H9 (cell line): ENCODE results near the gene RIMOC1. TPM values are rescaled to one million over a fixed set of nuclear protein-coding genes. Genes with fewer than 3 reads are reported as not detected.

ENCODE experiments used
- DNase-seq: peaks from one replicate; pipeline ENCODE4 v3.0.0-alpha.2; 2017
- H2AFZ ChIP-seq: one replicate; pipeline ENCODE4 v1.6.1; 2013; ENCODE audit warnings: mild to moderate bottlenecking, low read length, control low read depth, moderate library complexity
- H2AK5ac ChIP-seq: 2 replicates; pipeline ENCODE4 v1.6.1; 2013; ENCODE audit warnings: low read length, control low read depth, mixed read lengths; ENCODE audit not compliant: insufficient read length
- H2BK120ac ChIP-seq: one replicate; pipeline ENCODE4 v1.6.1; 2013; ENCODE audit warnings: low read depth, mild to moderate bottlenecking, low read length, control low read depth, inconsistent platforms; ENCODE audit not compliant: poor library complexity, severe bottlenecking
- H2BK12ac ChIP-seq: 2 replicates; pipeline ENCODE4 v1.6.1; 2013; ENCODE audit warnings: low read length, control low read depth, mixed read lengths, low read depth; ENCODE audit not compliant: insufficient read length
- H2BK15ac ChIP-seq: 2 replicates; pipeline ENCODE4 v1.6.1; 2013; ENCODE audit warnings: low read depth, low read length, control low read depth
- H2BK20ac ChIP-seq: one replicate; pipeline ENCODE4 v1.6.1; 2013; ENCODE audit warnings: low read depth, mild to moderate bottlenecking, low read length, control low read depth, inconsistent platforms; ENCODE audit not compliant: poor library complexity, severe bottlenecking
- H2BK5ac ChIP-seq: 2 replicates; pipeline ENCODE4 v1.6.1; 2013; ENCODE audit warnings: low read length, control low read depth, mixed read lengths; ENCODE audit not compliant: insufficient read length
- H3K14ac ChIP-seq: 2 replicates; pipeline ENCODE4 v1.6.1; 2013; ENCODE audit warnings: low read length, control low read depth; ENCODE audit not compliant: insufficient read depth
- H3K18ac ChIP-seq: 2 replicates; pipeline ENCODE4 v1.6.1; 2013; ENCODE audit warnings: low read depth, mild to moderate bottlenecking, mixed read lengths, low read length, control low read depth; ENCODE audit not compliant: insufficient read length
- H3K23ac ChIP-seq: 2 replicates; pipeline ENCODE4 v1.6.1; 2013; ENCODE audit warnings: low read length, control low read depth, mixed read lengths, low read depth; ENCODE audit not compliant: insufficient read length
- H3K23me2 ChIP-seq: 2 replicates; pipeline ENCODE4 v1.6.1; 2013; ENCODE audit warnings: low read depth, mild to moderate bottlenecking, mixed read lengths, low read length, control low read depth; ENCODE audit not compliant: insufficient read length, poor library complexity, severe bottlenecking
- H3K27ac ChIP-seq: 2 replicates; pipeline ENCODE4 v1.5.1; 2013; ENCODE audit warnings: low read length, control low read depth, mixed read lengths, low read depth; ENCODE audit not compliant: insufficient read length
- H3K27me3 ChIP-seq: 2 replicates; pipeline ENCODE4 v1.6.1; 2013; ENCODE audit warnings: low read length, control low read depth, inconsistent platforms; ENCODE audit not compliant: insufficient read depth
- H3K4ac ChIP-seq: 2 replicates; pipeline ENCODE4 v1.6.1; 2013; ENCODE audit warnings: low read depth, mild to moderate bottlenecking, control low read depth, inconsistent platforms, low read length, moderate library complexity
- H3K4me1 ChIP-seq: 2 replicates; pipeline ENCODE4 v1.6.1; 2013; ENCODE audit warnings: low read length, control low read depth, inconsistent platforms; ENCODE audit not compliant: insufficient read depth
- H3K4me2 ChIP-seq: 2 replicates; pipeline ENCODE4 v1.6.1; 2013; ENCODE audit warnings: low read length, control low read depth, mixed read lengths; ENCODE audit not compliant: insufficient read length, insufficient read depth
- H3K56ac ChIP-seq: 2 replicates; pipeline ENCODE4 v1.6.1; 2013; ENCODE audit warnings: low read depth, mild to moderate bottlenecking, mixed read lengths, low read length, control low read depth; ENCODE audit not compliant: insufficient read length
- H3K79me1 ChIP-seq: 2 replicates; pipeline ENCODE4 v1.6.1; 2013; ENCODE audit warnings: low read depth, mild to moderate bottlenecking, moderate library complexity, low read length, control low read depth, inconsistent platforms; ENCODE audit not compliant: insufficient read depth, poor library complexity, severe bottlenecking
- H3K79me2 ChIP-seq: 2 replicates; pipeline ENCODE4 v1.6.1; 2013; ENCODE audit warnings: low read length, control low read depth, inconsistent platforms; ENCODE audit not compliant: insufficient read depth
- H3K9ac ChIP-seq: 2 replicates; pipeline ENCODE4 v1.6.1; 2013; ENCODE audit warnings: low read length, control low read depth, mixed read lengths; ENCODE audit not compliant: insufficient read length; ENCODE audit errors: extremely low read depth
- H3K9me3 ChIP-seq: one replicate; pipeline ENCODE4 v1.6.1; 2013; ENCODE audit warnings: low read depth, low read length, inconsistent platforms; ENCODE audit not compliant: control insufficient read depth
- H3T11ph ChIP-seq: one replicate; pipeline ENCODE4 v1.6.1; 2013; ENCODE audit warnings: mild to moderate bottlenecking, low read length, control low read depth, inconsistent platforms
- H4K20me1 ChIP-seq: one replicate; pipeline ENCODE4 v1.6.1; 2013; ENCODE audit not compliant: control insufficient read depth, insufficient read length, insufficient read depth
- H4K5ac ChIP-seq: 2 replicates; pipeline ENCODE4 v1.6.1; 2013; ENCODE audit warnings: low read depth, mild to moderate bottlenecking, mixed read lengths, low read length, control low read depth; ENCODE audit not compliant: insufficient read length
- H4K8ac ChIP-seq: replicated peaks from 2 replicates; pipeline ENCODE4 v1.6.1; 2013; ENCODE audit warnings: low read length, control low read depth, mixed read lengths, low read depth; ENCODE audit not compliant: insufficient read length
- H4K91ac ChIP-seq: 2 replicates; pipeline ENCODE4 v1.6.1; 2013; ENCODE audit warnings: low read depth, mild to moderate bottlenecking, moderate library complexity, mixed read lengths, low read length, control low read depth; ENCODE audit not compliant: insufficient read length
- H3K27ac Mint-ChIP-seq, 3 experiments: 2 replicates in 2 of 3; 3 replicates in 1 of 3; pipeline ENCODE4 v1.8.0; 2020 to 2021; ENCODE audit warnings: mixed read lengths in 3 of 3, mild to moderate bottlenecking in 1 of 3, moderate library complexity in 1 of 3
- H3K27me3 Mint-ChIP-seq: 2 replicates; pipeline ENCODE4 v1.8.0; 2021; ENCODE audit warnings: low read depth, mild to moderate bottlenecking, moderate library complexity, mixed read lengths
- H3K36me3 Mint-ChIP-seq, 3 experiments: 2 replicates in 2 of 3; 3 replicates in 1 of 3; pipeline ENCODE4 v1.8.0; 2020 to 2021; ENCODE audit warnings: low read depth in 3 of 3, mixed read lengths in 3 of 3; ENCODE audit not compliant: insufficient read depth in 1 of 3
- H3K4me1 Mint-ChIP-seq, 2 experiments: 2 replicates each; pipeline ENCODE4 v1.8.0; 2020; ENCODE audit warnings: mixed read lengths in 2 of 2
- H3K4me3 Mint-ChIP-seq, 2 experiments: 2 replicates in 1 of 2; 3 replicates in 1 of 2; pipeline ENCODE4 v1.8.0; 2020 to 2021; ENCODE audit warnings: mild to moderate bottlenecking in 2 of 2, mixed read lengths in 2 of 2, moderate library complexity in 1 of 2
- H3K9me3 Mint-ChIP-seq, 2 experiments: 2 replicates in 1 of 2; 3 replicates in 1 of 2; pipeline ENCODE4 v1.8.0; 2020; ENCODE audit warnings: mild to moderate bottlenecking in 2 of 2, mixed read lengths in 2 of 2, moderate library complexity in 1 of 2
- WGBS: extraction: QIAGEN DNeasy Blood & Tissue Kit; methylation state at CpG from one replicate; pipeline ENCODE4 v1.1.7; 2013; ENCODE audit warnings: missing lambda C conversion rate, low lambda C conversion rate, mixed read lengths; ENCODE audit not compliant: insufficient read length; ENCODE audit errors: extremely low coverage; 5-methylcytosine and 5-hydroxymethylcytosine counted together
- total RNA-seq: library from RNA; stranded (reverse); gene quantifications from 2 replicates; pipeline ENCODE4 v1.2.1, GENCODE V29; 2021
- TF ChIP-seq, protein P1 (sequence below): fragments of 200-600 bp; sonication (generic); conservative IDR thresholded peaks from 3 replicates; pipeline ENCODE4 v1.8.0; 2021; ENCODE audit warnings: antibody characterized with exemption, mild to moderate bottlenecking

RIMOC1 gene
- total RNA-seq, 1 experiment from 2014 or later = 43.3 TPM

DNA sequence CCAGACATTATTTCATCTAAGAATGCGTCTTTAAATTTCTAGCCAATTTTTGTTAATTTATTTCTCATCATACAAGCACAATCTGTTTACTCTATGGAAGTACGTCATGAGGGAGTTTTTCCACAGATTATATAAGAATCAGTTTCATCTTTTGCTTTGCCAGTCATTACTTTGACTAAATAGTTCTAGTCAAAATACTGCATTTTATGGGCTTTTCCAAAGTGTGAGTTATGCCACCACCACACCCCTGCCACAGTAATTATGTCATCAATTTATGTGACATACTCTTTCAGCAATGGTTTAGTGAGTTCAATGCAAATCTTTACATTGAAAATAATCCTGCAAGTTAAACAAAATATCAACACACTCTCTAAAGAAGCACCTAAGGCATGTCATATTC is 2.0 kb downstream of the RIMOC1 start:
- no peak overlapping the region for H2BK120ac ChIP-seq
- peaks cover 8% of the 10 kb centered on the region for H3K23me2 ChIP-seq
- no peak overlapping the region for H2BK20ac ChIP-seq
- no peak overlapping the region for H3K23ac ChIP-seq
- Mint-ChIP-seq H3K4me1 (peaks cover 9 to 11% of the 10 kb centered on the region in 2 experiments), H3K27ac (no peak overlapping the region), H3K9me3 (peaks cover 2 to 3% of the 10 kb centered on the region in 2 experiments; a peak in 2 of 5 replicates), H3K36me3 (peaks cover 8 to 33% (median 24%) of the 10 kb centered on the region in 3 experiments), H3K27me3 (peaks cover 6% of the 10 kb centered on the region), H3K4me3 (no peak overlapping the region)
- no peak overlapping the region for H3T11ph ChIP-seq
- no peak overlapping the region for H3K4ac ChIP-seq
- H4K5ac ChIP-seq = no peak overlapping the region
- no peak overlapping the region for H2BK5ac ChIP-seq
- no peak overlapping the region for H2BK15ac ChIP-seq
- no peak overlapping the region for H3K27ac ChIP-seq
- no peaks in the 10 kb centered on the region for H4K20me1 ChIP-seq
- H2AK5ac ChIP-seq = no peak overlapping the region
- H3K4me2 ChIP-seq = no peak overlapping the region
- no peak overlapping the region for H4K91ac ChIP-seq
- no peaks in the 10 kb centered on the region for H3K4me1 ChIP-seq
- H3K56ac ChIP-seq = no peak overlapping the region
- no peak overlapping the region for H3K18ac ChIP-seq
- no peak for DNase-seq
- no peak overlapping the region for H2AFZ ChIP-seq
- H3K79me1 ChIP-seq = peaks cover 7% of the 10 kb centered on the region
- WGBS = no CpG with 5 or more reads among the region's 2 CpGs
- H4K8ac ChIP-seq = no peak overlapping the region
- H3K27me3 ChIP-seq = no peaks in the 10 kb centered on the region
- H3K9me3 ChIP-seq = no peaks in the 10 kb centered on the region
- H2BK12ac ChIP-seq = no peak overlapping the region
- H3K9ac ChIP-seq = no peak overlapping the region
- H3K79me2 ChIP-seq = peaks cover 8% of the 10 kb centered on the region; the same call in 1 of the 2 replicates
- TF ChIP-seq, protein P1, sequence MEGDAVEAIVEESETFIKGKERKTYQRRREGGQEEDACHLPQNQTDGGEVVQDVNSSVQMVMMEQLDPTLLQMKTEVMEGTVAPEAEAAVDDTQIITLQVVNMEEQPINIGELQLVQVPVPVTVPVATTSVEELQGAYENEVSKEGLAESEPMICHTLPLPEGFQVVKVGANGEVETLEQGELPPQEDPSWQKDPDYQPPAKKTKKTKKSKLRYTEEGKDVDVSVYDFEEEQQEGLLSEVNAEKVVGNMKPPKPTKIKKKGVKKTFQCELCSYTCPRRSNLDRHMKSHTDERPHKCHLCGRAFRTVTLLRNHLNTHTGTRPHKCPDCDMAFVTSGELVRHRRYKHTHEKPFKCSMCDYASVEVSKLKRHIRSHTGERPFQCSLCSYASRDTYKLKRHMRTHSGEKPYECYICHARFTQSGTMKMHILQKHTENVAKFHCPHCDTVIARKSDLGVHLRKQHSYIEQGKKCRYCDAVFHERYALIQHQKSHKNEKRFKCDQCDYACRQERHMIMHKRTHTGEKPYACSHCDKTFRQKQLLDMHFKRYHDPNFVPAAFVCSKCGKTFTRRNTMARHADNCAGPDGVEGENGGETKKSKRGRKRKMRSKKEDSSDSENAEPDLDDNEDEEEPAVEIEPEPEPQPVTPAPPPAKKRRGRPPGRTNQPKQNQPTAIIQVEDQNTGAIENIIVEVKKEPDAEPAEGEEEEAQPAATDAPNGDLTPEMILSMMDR = no peak
- H3K14ac ChIP-seq = no peak overlapping the region
